ENCODE measurements around the gene KRTDAP.

- TF ChIP-seq USF1 (CRISPR knock-in tag; IDR thresholded peaks at IDR 0.05), result no peak
- no peak for TF ChIP-seq CTCF (IDR thresholded peaks at IDR 0.05)
- no peak for TF ChIP-seq IRF1 (CRISPR knock-in tag; IDR thresholded peaks at IDR 0.05)
- no peak for TF ChIP-seq ZNF317 (CRISPR knock-in tag; IDR thresholded peaks at IDR 0.05; ENCODE audit: borderline replicate concordance, low read depth)
- no peak for TF ChIP-seq TP53 (CRISPR knock-in tag; IDR thresholded peaks at IDR 0.05)
- TF ChIP-seq SP1 (CRISPR knock-in tag; conservative IDR thresholded peaks at IDR 0.05), result no peak
- TF ChIP-seq PREB (CRISPR knock-in tag; IDR thresholded peaks at IDR 0.05; ENCODE audit: borderline replicate concordance), result no peak
- TF ChIP-seq STAT6 (CRISPR knock-in tag; conservative IDR thresholded peaks at IDR 0.05; ENCODE audit: low read depth), result no peak
- no peak for TF ChIP-seq ZNF138 (CRISPR knock-in tag; conservative IDR thresholded peaks at IDR 0.05)
- no peak for TF ChIP-seq SMAD3 (CRISPR knock-in tag; IDR thresholded peaks at IDR 0.05; ENCODE audit: borderline replicate concordance)
- TF ChIP-seq NR2C2 (CRISPR knock-in tag; IDR thresholded peaks at IDR 0.05), result no peak
Observed at GRCh38 chr19:35525873-35526272, 35.6 kb upstream of the KRTDAP start.
